ENCODE data around the gene GPR78.

Gene GPR78

GRCh38 chr4:8580321-8581093 lies at the start of gene GPR78:
TSS of gene GPR78 (plus strand) at chr4:8580392. CDS start at chr4:8580983, 591 bp downstream.
- no peak for DNase-seq

GRCh38 chr4:8532245-8532781 lies 47.9 kb upstream of the GPR78 start:
- no peak for DNase-seq

- no peak for DNase-seq
Measured at GRCh38 chr4:8533274-8533865, 46.8 kb upstream of the GPR78 start.

GRCh38 chr4:8534129-8534528 lies 46.1 kb upstream of the GPR78 start:
- DNase-seq, result no peak

GRCh38 chr4:8534611-8535010 lies 45.6 kb upstream of the GPR78 start:
- no peak for DNase-seq

- no peak for DNase-seq
Measured at GRCh38 chr4:8536467-8536866, 43.7 kb upstream of the GPR78 start.

- DNase-seq, result no peak
Measured at GRCh38 chr4:8537041-8537461, 43.1 kb upstream of the GPR78 start.

GRCh38 chr4:8538076-8538702 lies 42.0 kb upstream of the GPR78 start:
- no peak for DNase-seq

- no peak for DNase-seq
Measured at GRCh38 chr4:8538703-8539567, 41.3 kb upstream of the GPR78 start.

- DNase-seq, result no peak
Measured at GRCh38 chr4:8539661-8540060, 40.5 kb upstream of the GPR78 start.

GRCh38 chr4:8540072-8540471 lies 40.1 kb upstream of the GPR78 start:
- no peak for DNase-seq

- no peak for DNase-seq
Measured at GRCh38 chr4:8540586-8540985, 39.6 kb upstream of the GPR78 start.

- DNase-seq, result no peak
Measured at GRCh38 chr4:8540991-8541390, 39.2 kb upstream of the GPR78 start.

GRCh38 chr4:8541981-8542715 lies 38.0 kb upstream of the GPR78 start:
- DNase-seq, result no peak

- no peak for DNase-seq
Measured at GRCh38 chr4:8542776-8543525, 37.2 kb upstream of the GPR78 start.

GRCh38 chr4:8543623-8544022 lies 36.6 kb upstream of the GPR78 start:
- no peak for DNase-seq

- DNase-seq, result no peak
Measured at GRCh38 chr4:8544282-8544681, 35.9 kb upstream of the GPR78 start.

GRCh38 chr4:8544741-8545438 lies 35.3 kb upstream of the GPR78 start:
- DNase-seq, result no peak

GRCh38 chr4:8545439-8545765 lies 34.8 kb upstream of the GPR78 start:
- no peak for DNase-seq

- no peak for DNase-seq
Measured at GRCh38 chr4:8546766-8547107, 33.5 kb upstream of the GPR78 start.

Data from NCI-H2081 (cell line).